ENCODE results near the gene NCL.

DNA sequence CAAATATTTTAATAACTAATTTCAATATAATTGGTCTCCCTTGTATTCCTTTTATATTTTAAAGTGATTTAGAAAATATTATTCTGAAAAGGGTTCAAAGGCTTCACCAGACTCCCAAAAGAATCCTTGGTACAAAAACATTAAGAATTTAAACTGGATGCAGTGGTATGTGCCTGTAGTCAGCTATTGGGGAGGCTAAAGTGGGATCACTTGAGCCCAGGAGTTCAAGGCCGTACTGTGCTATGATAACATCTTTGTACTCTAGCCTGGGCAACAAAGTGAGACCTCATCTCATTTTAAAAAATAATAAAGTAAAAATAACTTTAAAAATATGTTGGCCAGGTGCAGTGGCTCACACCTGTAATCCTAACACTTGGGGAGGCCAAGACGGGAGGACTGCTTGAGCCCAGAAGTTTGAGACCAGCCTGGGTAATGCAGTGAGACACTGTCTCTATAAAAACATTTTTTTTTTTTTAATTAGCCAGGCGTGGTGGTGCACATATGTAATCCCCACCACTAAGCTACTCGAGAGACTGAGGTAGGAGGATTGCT is 14.7 kb downstream of the NCL start:
- no peak for TF ChIP-seq RAD21 (IDR thresholded peaks at IDR 0.05; ENCODE audit: low read depth)
- no peak for TF ChIP-seq CTCF (IDR thresholded peaks at IDR 0.05 in 2 of 3, conservative IDR thresholded peaks at IDR 0.05 in 1 of 3; ENCODE audit: borderline replicate concordance in 1 of 3, insufficient read depth in 1 of 3, low read depth in 2 of 3, low read length in 2 of 3)
- TF ChIP-seq POLR2AphosphoS5 (IDR thresholded peaks at IDR 0.05; ENCODE audit: low read depth, low read length): no peak
- no peak for TF ChIP-seq JUND (IDR thresholded peaks at IDR 0.05)
- no peak for TF ChIP-seq FOSL1 (IDR thresholded peaks at IDR 0.05; ENCODE audit: low read depth)
- no peak for TF ChIP-seq EZH2 (IDR thresholded peaks at IDR 0.05)
- no peak for TF ChIP-seq ZNF274 (IDR thresholded peaks at IDR 0.05; ENCODE audit: low read depth, low read length)
- TF ChIP-seq, protein P1, sequence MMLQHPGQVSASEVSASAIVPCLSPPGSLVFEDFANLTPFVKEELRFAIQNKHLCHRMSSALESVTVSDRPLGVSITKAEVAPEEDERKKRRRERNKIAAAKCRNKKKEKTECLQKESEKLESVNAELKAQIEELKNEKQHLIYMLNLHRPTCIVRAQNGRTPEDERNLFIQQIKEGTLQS (IDR thresholded peaks at IDR 0.05): no peak
- TF ChIP-seq SRF (IDR thresholded peaks at IDR 0.05; ENCODE audit: low read depth): no peak
- TF ChIP-seq ZBTB33 (IDR thresholded peaks at IDR 0.05; ENCODE audit: extremely low read depth, insufficient replicate concordance, low read length): no peak
- no peak for TF ChIP-seq POLR2A (IDR thresholded peaks at IDR 0.05; ENCODE audit: borderline replicate concordance, extremely low read depth, insufficient read depth, insufficient read length)

All from HCT116 (cell line).